ENCODE data around the gene ANKH. TPM values are rescaled to one million over a fixed set of nuclear protein-coding genes. Genes with fewer than 3 reads are reported as not detected.

ANKH gene
- total and polyA plus RNA-seq, 2 of the 13 experiments (the other 11 are each of a cell fraction or from before 2014, with no cell fraction given), result 25.0 to 36.0 TPM

DNA sequence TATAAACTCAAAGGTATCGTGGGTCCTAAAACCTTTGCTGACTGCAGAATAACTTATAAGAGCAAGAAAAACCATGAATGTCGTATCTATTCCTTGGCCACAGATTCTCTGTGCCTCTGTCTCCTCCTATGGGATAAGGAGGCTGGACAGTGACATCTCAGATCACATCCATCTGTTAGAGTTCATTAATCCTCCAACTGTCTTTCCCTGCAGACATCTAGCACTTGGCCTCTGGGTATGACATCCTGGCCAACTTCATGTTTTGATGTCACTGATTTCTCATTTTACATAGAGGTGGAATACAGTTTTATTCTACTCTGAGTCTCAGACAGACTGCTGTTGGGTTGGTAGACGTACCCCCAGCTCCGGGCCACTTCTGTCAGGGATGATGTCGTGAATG, 120.9 kb downstream of the ANKH start:
- no peak for TF ChIP-seq ZNF850 (CRISPR knock-in tag; conservative IDR thresholded peaks at IDR 0.05)
- TF ChIP-seq KDM5A (IDR thresholded peaks at IDR 0.05; ENCODE audit: borderline replicate concordance, low read length), result no peak
- in situ Hi-C loops (cut with HindIII; ENCODE audit: extremely low pct_ligation_motif_present, low pct_unique_long_range_greater_than_20kb), result no loop called here
- Histone ChIP-seq H3K4me3 (replicated peaks in 1 of 3; ENCODE audit: insufficient read depth in 1 of 3, low read depth in 2 of 3, low read length in 3 of 3) (no peak overlapping the region), H3K27ac (ENCODE audit: extremely low read length, insufficient read depth, low read length) (no peak overlapping the region), H3K36me3 (replicated peaks in 1 of 2; ENCODE audit: control insufficient read depth in 1 of 2, insufficient read depth in 2 of 2, low read length in 2 of 2) (peaks cover 12 to 27% of the 10 kb centered on the region in 2 experiments; a peak in 4 of 5 replicates), H3K27me3 (ENCODE audit: control insufficient read depth in 1 of 2, insufficient read depth in 2 of 2, low read length in 2 of 2) (no peaks in the 10 kb centered on the region), H3K9me3 (ENCODE audit: low read length) (no peaks in the 10 kb centered on the region), H3K79me2 (ENCODE audit: insufficient read depth, low read length) (no peaks in the 10 kb centered on the region), H3K4me1 (ENCODE audit: insufficient read depth, low read length) (peaks cover 35% of the 10 kb centered on the region), H3K4me2 (ENCODE audit: low read depth, low read length) (no peak overlapping the region), H4K20me1 (ENCODE audit: insufficient read depth, low read length) (no peaks in the 10 kb centered on the region), H3K9ac (ENCODE audit: insufficient read depth, low read depth, low read length) (no peak overlapping the region), H2AFZ (ENCODE audit: low read length) (no peak overlapping the region)
- FAIRE-seq (no peak), ATAC-seq (no peak), DNase-seq (ENCODE audit: low spot score) (no peak)
- 97% methylated on average over 5 of the region's 5 CpGs for WGBS (ENCODE audit: low lambda C conversion rate)
- intact Hi-C loops (cut with micrococcal nuclease; ENCODE audit: unreplicated experiment), result no loop called here
- POLR2A ChIA-PET, result no interaction called here
- no TSS peak for BruUV-seq (replicated peaks)
- CTCF ChIA-PET (ENCODE audit: low intra/inter-chr PET ratio, low total read pairs), result no interaction called here

DNA sequence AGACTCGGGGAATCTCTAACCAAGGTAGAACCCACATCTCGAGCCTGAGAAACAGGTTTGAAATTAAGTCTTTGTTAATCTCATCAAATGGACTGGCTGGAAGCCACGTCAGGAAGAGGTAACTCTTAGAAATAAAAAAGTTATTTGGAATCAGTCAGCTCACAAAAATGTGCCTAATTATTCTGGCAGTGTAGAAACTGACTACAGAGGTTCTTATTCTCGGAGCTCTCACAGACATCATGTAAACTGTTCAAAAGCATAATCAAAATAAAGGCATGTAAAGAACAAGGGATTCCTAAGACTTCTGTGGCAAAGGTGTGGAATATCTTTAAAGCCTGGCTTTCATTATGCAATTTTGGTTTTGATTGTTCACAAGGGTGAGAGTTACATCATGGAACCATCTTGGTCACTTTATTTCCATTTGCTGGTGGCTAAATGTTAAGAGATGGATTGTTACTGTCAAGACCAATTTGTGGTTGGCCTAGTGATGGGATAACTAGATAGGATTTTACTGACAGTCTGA, 121.9 kb downstream of the ANKH start:
- intact Hi-C loops (cut with micrococcal nuclease; ENCODE audit: unreplicated experiment), result no loop called here
- Histone ChIP-seq H3K9me3 (ENCODE audit: low read length) (no peaks in the 10 kb centered on the region), H3K27ac (ENCODE audit: extremely low read length, insufficient read depth, low read length) (no peak overlapping the region), H3K9ac (ENCODE audit: insufficient read depth, low read depth, low read length) (no peak overlapping the region), H3K4me1 (ENCODE audit: insufficient read depth, low read length) (peaks cover 44% of the 10 kb centered on the region), H3K36me3 (replicated peaks in 1 of 2; ENCODE audit: control insufficient read depth in 1 of 2, insufficient read depth in 2 of 2, low read length in 2 of 2) (peaks cover 12 to 26% of the 10 kb centered on the region in 2 experiments; a peak in 4 of 5 replicates), H2AFZ (ENCODE audit: low read length) (no peak overlapping the region), H3K79me2 (ENCODE audit: insufficient read depth, low read length) (no peaks in the 10 kb centered on the region), H3K4me3 (replicated peaks in 1 of 3; ENCODE audit: insufficient read depth in 1 of 3, low read depth in 2 of 3, low read length in 3 of 3) (no peak overlapping the region), H4K20me1 (ENCODE audit: insufficient read depth, low read length) (no peaks in the 10 kb centered on the region), H3K4me2 (ENCODE audit: low read depth, low read length) (no peak overlapping the region), H3K27me3 (ENCODE audit: control insufficient read depth in 1 of 2, insufficient read depth in 2 of 2, low read length in 2 of 2) (no peaks in the 10 kb centered on the region)
- ATAC-seq, result no peak
- no TSS peak for BruUV-seq (replicated peaks)
- FAIRE-seq, result no peak
- 94% methylated on average over 4 of the region's 4 CpGs for WGBS (ENCODE audit: low lambda C conversion rate)
- in situ Hi-C loops (cut with HindIII; ENCODE audit: extremely low pct_ligation_motif_present, low pct_unique_long_range_greater_than_20kb), result no loop called here
- CTCF ChIA-PET (ENCODE audit: low intra/inter-chr PET ratio, low total read pairs), result no interaction called here
- POLR2A ChIA-PET, result no interaction called here
- DNase-seq (ENCODE audit: low spot score), result no peak
- TF ChIP-seq, protein P1, sequence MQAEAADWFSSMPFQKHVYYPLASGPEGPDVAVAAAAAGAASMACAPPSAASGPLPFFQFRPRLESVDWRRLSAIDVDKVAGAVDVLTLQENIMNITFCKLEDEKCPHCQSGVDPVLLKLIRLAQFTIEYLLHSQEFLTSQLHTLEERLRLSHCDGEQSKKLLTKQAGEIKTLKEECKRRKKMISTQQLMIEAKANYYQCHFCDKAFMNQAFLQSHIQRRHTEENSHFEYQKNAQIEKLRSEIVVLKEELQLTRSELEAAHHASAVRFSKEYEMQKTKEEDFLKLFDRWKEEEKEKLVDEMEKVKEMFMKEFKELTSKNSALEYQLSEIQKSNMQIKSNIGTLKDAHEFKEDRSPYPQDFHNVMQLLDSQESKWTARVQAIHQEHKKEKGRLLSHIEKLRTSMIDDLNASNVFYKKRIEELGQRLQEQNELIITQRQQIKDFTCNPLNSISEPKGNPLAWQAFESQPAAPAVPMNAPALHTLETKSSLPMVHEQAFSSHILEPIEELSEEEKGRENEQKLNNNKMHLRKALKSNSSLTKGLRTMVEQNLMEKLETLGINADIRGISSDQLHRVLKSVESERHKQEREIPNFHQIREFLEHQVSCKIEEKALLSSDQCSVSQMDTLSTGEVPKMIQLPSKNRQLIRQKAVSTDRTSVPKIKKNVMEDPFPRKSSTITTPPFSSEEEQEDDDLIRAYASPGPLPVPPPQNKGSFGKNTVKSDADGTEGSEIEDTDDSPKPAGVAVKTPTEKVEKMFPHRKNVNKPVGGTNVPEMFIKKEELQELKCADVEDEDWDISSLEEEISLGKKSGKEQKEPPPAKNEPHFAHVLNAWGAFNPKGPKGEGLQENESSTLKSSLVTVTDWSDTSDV (CRISPR knock-in tag; IDR thresholded peaks at IDR 0.05), result no peak
- no peak for TF ChIP-seq PAX8 (CRISPR knock-in tag; IDR thresholded peaks at IDR 0.05; ENCODE audit: borderline replicate concordance)
- TF ChIP-seq ATM (IDR thresholded peaks at IDR 0.05; ENCODE audit: borderline replicate concordance), result no peak
- TF ChIP-seq PAF1 (CRISPR knock-in tag; IDR thresholded peaks at IDR 0.05), result no peak
- TF ChIP-seq JUNB (CRISPR knock-in tag; IDR thresholded peaks at IDR 0.05; ENCODE audit: borderline replicate concordance), result no peak
- TF ChIP-seq, protein P2, sequence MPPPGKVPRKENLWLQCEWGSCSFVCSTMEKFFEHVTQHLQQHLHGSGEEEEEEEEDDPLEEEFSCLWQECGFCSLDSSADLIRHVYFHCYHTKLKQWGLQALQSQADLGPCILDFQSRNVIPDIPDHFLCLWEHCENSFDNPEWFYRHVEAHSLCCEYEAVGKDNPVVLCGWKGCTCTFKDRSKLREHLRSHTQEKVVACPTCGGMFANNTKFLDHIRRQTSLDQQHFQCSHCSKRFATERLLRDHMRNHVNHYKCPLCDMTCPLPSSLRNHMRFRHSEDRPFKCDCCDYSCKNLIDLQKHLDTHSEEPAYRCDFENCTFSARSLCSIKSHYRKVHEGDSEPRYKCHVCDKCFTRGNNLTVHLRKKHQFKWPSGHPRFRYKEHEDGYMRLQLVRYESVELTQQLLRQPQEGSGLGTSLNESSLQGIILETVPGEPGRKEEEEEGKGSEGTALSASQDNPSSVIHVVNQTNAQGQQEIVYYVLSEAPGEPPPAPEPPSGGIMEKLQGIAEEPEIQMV (CRISPR knock-in tag; IDR thresholded peaks at IDR 0.05; ENCODE audit: low read depth), result no peak
- no peak for TF ChIP-seq ESRRA (CRISPR knock-in tag; IDR thresholded peaks at IDR 0.05; ENCODE audit: low read depth)
- TF ChIP-seq MBNL3 (CRISPR knock-in tag; conservative IDR thresholded peaks at IDR 0.05), result no peak
- TF ChIP-seq SAFB2 (CRISPR knock-in tag; IDR thresholded peaks at IDR 0.05; ENCODE audit: borderline replicate concordance, low read depth), result no peak
- TF ChIP-seq CENPX (CRISPR knock-in tag; IDR thresholded peaks at IDR 0.05), result no peak
- no peak for TF ChIP-seq HNRNPLL (IDR thresholded peaks at IDR 0.05; ENCODE audit: low read depth, low read length, poor library complexity, severe bottlenecking)
- no peak for TF ChIP-seq LCORL (IDR thresholded peaks at IDR 0.05)
- no peak for TF ChIP-seq LCORL (CRISPR knock-in tag; IDR thresholded peaks at IDR 0.05)
